HG03039 (cell line): ENCODE measurements around the gene CACNA1C.

Experiments used
- ATAC-seq: cut with Tn5 transposase; IDR thresholded peaks from one replicate; pipeline ENCODE4 v1.9.1; 2021; ENCODE audit warnings: mild to moderate bottlenecking, moderate library complexity; ENCODE audit not compliant: unreplicated experiment

The CACNA1C gene

DNA sequence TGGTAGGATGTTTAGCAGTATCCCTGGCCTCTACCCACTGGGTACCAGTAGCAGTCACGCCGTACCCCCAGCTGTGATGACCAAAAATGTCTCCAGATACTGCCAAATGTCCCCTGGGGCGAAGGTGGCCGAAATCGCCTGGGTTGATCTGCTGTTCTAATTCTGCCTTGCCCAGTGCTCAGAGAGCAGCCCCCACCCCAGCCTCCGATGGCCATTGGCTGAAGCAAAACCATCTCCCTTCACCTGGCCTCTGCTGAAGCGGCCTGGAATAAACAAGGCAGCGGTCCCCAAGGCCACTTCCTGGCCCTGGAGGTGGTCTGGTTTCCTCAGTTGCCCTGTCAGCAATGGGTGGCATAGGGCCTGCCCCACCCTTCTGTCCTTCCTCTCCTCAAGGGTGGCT, 298.4 kb downstream of the CACNA1C start:
- ATAC-seq = no peak

DNA sequence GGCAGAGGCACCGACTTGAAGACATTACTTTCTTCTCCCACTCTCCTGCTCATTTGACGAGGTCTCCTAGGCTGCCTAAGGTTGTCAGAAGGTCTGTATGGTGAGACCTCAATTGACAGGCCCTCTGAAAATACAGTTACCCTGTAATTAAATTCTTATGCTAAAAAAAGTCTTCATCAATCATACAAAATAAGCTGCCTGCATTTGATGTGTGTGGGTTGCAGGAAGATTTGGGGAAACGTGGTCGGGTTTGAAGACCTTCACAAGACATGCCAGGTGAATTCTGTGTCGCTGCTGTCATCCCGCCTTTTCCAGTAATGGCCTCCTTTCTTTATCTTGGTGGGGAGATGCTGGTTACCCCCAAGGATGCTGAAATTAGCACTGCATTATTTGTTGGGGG, 299.4 kb downstream of the CACNA1C start:
- no peak for ATAC-seq

DNA sequence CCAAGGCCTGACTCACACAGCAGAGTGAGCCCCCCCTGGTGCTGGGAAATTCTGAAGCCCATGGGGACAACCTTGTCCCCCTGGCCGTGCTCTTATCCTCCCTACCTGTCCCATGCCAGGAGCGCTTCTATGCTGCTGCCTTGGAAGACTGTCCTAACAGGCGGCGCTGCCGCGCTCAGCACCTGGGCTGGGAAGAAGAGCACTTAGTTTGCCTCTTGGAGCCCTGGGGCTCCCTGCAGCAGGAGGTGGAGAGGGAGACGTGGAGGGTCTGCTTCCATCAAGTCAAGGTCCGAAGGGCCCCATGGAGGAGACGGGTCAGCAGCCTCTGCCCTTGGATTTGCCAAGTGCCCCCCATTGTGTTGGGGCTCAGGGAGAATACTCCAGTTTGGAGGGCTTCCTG, 300.5 kb downstream of the CACNA1C start:
- ATAC-seq = no peak

DNA sequence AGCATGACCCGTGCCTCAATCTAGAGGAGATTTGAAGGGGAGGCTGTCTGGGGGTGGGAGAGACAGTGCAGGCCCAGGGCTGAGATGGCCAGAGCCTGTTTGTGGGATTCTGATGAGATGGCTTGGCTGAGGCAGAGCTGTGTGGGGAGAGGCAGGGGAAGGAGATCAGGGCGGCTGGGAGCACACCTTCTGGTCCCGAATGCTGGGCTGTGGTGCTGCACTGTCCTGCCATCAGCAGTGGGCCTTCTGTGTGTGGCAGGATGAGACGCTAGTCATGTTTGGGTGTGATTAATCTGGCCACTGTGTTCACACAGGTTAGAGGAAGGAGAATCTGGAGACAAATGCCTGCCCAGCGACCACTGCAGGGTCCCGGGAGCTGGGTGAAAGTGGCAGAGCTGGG, 300.9 kb downstream of the CACNA1C start:
- ATAC-seq = no peak

DNA sequence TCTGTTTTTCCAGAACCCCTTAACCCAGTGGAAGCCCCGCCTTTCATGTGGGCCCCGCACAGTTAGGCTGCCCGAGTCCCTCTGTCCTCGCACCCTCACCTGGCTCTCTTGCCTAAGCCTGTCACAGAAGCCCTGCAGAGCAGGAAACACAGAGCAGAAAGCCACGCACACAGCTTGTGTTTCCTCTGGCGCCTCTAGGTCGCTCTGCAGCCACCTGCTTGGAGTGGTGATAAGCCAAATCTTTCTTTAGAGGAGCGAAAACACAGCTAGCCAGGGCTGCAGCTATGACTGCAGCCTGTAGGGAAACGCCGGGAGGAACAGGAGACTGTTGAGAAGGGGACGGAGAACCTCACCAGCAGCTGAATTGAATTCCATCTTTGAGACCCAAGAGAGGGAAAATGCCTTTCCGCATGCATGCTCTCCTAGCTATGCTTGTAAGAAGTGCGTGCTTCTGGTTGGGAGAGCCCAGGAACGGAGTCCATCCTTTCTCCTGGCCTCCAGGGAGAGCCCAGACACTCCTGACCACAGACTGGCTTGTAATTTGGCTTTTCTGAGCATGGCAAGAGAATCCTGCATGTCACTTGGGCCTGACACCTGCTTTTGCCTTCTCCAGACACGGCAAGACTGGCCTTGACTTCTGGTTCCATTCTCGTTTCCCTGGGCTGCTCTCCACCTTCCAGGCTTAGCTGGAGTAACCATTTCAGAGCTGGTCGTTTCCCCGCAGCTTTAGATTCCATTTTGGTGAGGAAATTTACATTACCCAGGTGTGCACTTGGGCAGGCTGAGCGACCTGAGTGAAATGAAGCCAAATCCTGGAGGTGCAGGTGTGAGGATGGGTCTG, 301.6 kb downstream of the CACNA1C start:
- no peak for ATAC-seq

DNA sequence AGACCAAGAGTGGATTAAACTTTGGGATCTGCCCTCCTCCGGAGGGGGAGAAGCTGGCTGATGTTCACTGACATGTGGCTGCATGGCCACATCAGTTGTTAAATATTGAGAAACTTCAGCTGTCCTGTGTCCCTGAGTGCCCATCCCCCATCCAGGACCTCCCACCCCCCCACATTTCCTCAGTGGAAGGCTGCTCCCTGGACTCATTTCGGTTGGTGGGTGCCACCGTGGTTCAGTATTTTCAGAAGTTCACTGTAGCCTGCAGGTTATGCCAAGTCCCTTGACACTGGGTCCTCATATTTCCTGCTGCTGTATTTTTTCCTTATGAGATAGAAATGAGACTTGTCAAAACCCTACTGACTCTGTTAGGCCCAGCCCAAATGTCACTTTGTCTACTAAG, 302.4 kb downstream of the CACNA1C start:
- ATAC-seq = no peak

DNA sequence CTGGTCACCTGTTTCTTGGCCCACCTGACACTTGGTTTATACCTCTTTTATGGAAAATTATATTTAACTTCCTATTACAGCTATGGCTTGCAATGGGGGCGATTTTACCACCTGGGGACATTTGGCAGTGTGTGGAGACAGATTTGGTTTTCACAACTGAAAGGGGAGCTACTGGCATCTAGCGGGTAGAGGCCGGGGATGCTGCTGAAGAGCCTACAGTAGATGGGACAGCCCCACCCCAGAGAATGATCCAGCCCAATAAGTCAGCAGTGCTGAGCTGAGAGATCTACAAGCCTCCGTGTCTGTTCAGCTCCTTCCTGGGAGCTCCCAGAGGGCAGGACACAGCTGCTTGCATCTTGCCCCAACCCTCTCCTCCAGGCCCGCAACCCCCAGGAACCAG, 302.8 kb downstream of the CACNA1C start:
- ATAC-seq = no peak

DNA sequence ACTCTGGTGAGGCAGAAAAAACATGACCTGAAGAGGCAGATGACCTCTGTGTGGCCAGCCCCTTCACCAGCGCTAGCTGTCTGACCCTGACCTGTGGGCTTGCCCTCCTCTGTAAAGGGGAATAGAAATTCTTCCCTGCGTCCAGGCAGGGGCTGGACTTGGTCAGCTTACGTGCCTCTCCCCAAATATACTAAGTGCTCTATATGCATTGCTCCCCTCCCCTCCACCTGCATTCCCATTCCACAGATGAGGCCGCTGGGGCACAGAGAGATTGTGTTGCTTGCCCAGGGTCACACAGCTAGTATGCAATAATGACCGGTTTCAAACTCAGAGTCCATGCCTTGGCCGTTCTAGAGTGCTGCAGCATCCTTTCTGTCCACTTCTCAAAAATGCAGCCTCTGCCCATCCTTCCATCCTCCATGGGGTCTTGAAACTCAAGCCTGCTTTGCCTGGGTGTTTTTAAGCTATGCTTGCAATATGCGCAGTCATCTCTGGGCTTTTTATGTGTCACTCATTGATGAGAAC, 303.9 kb downstream of the CACNA1C start:
- ATAC-seq = no peak

DNA sequence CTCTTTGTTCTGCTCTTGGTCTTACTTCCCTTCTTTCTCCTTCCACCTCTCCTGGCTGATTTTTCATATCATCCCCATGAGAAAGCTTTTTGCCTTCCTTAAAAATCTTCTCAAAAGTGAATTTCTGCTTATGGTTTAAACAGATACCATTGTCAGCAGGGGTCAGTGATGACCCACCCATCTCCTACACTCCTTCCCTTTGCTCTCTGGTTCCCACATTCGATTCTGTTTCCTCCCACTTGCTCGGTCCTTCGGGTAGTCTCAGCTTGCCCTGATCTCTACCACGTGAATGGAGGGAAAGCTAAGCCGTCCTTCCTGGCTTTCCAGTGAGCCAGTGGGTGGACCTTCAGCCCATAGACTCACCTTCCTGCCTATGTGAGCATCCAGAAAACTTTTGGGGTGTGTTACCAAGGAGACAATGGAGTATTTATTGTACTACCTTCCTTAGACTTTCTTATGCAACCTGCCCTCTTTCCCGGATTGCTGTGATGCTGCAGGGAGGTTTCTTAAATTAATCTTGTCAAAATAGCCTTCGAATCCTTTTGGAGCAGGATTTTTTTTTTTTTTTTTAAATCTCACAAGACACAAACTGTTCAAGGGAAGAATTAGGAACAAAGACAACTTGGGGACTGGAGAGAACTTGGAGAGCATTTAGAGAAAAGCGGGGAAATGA, 306.3 kb downstream of the CACNA1C start:
- ATAC-seq = no peak

DNA sequence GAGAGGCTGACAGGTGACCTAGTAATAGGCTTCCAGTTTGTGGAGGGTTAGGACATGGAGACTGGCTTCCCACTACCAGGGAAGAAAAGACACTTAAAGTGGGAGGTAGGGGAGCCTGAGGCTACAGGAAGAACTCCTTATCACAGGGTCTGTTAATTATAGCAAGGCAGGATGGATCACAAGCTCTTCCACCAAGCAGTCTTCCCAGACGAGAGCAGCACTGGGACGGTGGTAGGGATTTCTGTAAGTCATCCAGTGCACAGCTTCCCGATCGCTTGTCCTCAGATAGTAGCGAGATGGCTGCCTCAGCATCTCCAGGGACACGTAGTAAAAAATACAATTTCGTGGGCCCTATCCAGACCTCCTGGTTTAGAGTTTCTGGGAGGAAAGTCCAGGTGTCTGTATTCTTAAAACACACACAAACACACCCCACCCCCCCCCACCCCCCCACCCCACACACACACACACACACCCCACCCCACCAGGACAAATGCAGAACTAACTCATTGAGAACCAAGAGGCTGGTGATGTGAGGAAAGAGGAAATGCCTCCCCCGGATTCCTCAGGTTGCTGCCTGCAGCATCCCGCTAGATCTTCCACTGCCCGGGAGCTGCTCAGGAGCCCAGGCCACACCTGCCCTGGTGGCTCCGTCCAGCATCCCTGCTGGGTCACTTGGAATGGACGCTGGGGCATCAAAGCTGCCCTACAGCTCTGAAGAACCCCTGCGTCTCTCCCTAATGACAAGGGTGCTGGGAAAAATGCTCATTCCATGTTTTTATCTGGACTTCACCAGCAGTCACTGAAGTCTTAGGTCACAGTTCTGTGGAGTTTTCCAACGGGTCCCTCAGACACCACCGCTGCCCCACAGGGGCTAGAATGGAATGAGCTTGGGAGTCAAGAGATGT, 307.2 kb downstream of the CACNA1C start:
- ATAC-seq = no peak

DNA sequence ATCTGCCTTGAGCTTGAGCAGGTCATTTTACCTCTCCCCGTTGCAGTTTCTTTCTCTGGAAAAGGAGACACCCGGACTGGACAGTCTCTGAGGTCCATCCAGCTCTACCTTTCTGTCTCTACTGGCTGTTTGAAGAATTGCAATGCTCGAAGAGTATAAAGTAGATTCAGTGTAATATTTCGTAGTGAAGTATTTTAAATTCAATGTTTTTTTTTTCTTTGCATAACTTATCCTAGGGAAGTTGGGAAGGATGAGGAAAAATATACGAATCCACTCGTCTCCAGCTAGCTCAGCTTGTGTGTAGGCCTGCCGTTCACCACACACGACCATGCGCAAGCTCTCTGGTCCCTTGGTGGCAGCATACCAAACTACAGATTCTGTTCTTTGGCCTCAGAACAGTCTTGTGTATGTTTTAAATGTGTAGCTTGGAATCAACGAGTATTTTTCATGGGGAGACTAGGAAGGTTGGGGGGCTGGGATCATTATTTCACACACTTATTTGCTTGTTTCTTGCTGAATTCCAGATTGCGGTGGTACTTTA, 307.9 kb downstream of the CACNA1C start:
- no peak for ATAC-seq

DNA sequence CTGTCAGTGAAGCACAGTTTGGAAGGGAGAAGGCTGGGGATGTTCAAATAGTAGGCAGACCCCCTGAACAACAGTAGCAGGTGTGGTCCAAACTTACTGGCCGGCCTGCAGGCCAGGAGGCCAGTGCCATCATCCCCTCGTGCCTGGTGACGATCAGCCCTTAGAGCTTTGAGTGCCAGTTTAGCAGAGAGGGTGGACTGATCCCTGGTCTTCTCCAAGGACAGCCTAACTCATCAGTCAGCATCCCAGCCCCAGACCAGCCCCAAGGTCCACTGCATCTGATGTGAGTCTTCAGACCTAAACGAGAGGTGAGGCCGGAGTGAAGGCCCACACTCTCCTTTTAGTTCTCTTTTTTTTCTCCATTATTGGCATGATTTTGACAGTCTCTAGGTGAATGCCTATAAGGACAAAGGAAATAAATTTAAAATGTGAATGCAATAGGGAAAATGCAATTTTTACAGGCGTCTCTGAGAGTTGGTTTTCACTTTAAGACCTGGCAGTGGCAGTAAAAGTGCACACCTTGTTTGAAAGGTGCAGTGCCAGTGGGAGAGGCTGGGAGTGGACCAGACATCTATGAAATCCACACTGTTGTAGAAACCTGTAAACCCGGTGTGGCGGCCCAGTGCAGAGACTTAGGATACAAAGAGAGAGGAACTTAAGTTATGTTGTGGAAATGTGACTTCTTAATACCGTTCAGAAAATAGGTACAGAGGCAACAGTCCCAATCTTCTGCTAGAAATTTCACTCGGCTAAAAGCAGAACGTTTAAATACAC, 311.2 kb downstream of the CACNA1C start:
- no peak for ATAC-seq

DNA sequence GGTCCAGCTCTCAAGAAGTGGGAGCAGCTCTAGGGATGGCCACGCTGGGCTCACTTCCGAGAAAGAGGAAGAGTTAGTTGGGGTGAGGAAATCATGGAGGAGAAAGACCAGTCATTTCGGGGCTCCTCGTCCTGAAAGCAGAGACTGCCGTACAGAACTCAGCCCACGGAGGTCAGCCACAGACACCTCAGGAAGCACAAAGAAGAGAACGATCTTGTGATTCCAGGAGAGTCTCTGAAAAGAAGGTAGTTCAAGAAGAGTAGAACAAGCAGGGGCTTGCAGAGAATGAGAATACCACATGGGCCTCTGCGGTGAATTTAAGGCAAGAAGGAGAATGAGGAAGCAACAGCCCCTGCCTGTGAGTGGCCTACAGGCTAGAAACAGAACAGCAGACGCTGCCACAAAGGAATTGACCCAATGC, 311.9 kb downstream of the CACNA1C start:
- ATAC-seq = no peak

DNA sequence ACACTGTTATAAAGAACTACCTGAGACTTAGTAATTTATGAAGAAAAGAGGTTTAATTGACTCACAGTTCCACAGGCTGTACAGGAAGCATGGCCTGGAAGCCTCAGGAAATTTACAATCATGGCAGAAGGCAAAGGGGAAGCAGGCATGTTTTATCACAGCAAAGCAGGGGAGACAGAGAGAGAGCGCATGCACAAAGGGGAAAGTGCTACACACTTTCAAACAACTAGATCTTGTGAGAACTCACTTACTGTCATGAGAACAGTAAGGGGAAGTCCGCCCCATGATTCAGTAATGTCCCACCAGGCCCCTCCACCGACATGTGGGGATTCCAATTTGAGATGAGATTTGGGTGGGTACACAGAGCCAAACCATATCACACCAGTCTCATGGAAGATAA, 313.9 kb downstream of the CACNA1C start:
- ATAC-seq = no peak

DNA sequence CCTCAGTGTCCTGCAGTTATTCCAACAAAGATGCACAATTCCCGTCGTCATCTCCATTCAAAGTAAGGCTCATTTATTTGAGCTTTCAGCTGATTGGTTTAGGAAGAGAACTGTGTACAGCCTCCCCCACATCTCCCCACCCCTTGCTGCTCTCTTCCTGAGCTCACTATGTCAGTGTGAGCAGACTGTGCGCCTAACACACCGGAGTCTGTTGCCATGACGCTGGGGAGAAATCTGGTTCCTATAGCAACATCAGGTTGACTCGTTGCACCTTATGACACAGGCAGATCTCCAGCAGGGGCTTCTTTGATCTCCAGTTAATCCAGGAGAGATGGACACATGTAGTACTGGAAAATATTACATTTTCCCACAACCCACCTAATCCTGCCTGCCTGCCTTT, 319.4 kb downstream of the CACNA1C start:
- no peak for ATAC-seq

DNA sequence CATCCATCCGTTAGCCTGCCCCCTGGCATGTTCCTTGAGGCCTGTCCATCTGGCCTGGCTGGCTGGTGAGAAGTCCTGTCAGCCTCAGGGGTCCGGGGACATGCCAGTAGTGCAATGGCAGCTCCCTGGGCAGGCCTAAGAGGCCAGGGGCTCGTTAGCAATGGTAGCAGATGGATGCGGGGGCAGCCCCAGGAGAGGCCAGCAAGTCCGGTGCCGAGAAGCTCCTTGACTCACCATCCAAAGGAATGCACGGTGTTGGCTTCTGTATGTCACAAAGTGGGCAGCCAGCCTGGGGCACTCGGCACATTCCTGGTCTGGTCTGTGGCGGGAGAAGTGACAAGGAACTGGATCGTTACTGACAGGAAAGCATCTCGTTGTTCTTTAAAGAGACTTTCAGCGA, 319.9 kb downstream of the CACNA1C start:
- no peak for ATAC-seq

DNA sequence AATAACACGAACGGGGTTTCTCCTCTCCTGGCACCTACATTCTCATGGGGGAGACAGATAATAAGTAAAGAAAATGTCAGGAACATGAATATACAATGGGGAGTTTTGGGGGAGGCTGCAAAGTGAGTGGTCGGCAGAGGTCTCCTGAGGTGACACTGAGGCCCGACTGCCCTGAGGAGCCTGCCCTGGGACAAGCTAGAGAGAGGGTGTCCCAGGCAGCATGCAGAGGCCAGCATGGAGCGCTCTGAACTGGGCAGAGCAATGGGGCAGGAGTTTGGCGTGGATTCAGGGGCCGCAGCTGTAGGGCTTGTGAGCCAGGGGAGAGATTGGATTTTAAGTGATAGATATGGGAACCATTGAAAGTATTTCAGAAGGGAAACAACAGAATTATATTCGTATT, 320.5 kb downstream of the CACNA1C start:
- ATAC-seq = no peak

DNA sequence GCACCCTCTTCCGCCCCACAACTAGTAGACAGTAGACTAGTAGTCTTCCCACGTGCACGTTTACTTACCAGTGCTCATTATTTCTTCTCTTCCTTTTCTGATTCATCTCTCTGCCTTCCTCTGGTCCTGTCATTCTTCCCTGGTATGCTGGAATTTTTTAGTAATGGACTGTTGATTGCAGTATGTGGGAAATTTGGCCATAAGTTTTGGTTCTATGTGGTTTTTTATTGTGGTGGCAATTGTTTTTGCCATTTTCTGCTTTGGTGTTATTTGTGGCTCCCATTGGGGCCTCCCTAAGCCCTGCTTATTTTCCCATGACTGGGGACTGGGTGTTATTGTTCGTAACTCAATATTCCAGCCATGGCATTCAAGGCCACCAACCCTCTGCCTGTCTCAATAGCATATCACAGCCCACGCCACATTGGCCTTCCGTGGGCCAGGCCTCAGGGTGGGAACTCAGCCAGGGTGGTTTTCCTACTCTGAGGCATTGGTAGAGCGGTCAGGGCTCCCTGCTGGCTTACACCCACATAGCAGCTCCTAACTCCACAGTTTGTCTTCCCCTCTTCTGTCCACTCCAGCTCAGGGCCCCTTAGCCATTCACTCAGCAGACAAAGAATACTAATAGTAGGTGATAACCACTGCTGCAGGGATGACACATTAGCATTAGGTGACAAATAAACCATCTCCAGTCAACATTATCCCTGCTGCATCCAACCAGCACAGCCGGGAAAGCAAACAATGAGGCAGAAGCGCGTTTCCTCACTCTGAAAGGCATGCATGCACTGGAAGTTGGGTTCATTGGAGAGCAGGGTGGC, 321.5 kb downstream of the CACNA1C start:
- no peak for ATAC-seq

DNA sequence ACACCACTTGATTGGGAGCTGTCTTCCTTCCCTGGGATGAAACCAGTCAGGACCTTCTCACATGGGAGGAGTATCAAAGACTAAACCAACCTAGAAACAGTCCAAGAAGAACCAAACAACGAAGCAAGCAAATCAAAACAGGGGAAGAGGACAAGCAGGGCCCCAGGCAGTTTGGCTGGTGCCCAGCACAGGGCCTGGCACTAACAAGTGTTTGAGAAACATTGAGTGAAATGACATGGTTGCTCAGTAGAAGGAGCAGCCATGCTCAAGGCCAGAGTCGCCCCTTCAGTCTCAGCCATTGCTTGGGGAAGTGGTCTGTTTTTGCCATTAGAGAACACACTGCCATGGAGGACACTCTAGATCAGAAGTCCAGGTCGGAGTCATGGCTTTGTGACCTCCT, 323.1 kb downstream of the CACNA1C start:
- ATAC-seq = no peak
